COR-L47 (cell line): ENCODE measurements around the gene PLXND1.

ENCODE experiments used
- DNase-seq: peaks from one replicate; lab custom pipeline; 2025; lab: John Stamatoyannopoulos, UW

Gene PLXND1

GRCh38 chr3:129561619-129562248, 44.7 kb downstream of the PLXND1 start:
- no peak for DNase-seq

GRCh38 chr3:129560911-129561594, 45.4 kb downstream of the PLXND1 start:
- no peak for DNase-seq

DNA sequence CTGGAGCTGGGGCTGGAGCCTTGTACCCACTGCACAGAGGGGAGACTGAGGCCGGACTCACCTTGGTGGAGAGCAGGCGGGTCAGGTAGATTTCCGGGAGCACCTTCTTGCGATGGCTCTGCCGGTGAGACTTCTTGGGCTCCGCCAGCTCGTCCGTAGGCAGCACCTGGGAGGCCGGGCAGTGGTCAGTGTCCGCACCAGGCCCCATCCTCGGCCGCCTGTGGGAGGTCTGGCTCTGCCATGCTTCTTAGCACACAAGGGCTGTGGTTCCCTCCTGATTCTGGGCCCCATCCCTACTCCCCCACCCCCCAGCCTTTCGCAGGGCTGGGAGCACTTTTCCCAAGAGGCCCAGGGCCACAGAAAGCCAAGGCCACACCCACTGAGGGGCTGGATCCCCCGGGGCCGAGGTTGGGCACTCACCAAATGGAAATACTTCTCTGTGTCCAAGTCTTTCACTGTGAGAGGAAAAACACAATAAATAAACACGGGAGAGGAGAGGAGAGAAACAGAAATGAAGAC, 46.1 kb downstream of the PLXND1 start:
- DNase-seq = no peak

DNA sequence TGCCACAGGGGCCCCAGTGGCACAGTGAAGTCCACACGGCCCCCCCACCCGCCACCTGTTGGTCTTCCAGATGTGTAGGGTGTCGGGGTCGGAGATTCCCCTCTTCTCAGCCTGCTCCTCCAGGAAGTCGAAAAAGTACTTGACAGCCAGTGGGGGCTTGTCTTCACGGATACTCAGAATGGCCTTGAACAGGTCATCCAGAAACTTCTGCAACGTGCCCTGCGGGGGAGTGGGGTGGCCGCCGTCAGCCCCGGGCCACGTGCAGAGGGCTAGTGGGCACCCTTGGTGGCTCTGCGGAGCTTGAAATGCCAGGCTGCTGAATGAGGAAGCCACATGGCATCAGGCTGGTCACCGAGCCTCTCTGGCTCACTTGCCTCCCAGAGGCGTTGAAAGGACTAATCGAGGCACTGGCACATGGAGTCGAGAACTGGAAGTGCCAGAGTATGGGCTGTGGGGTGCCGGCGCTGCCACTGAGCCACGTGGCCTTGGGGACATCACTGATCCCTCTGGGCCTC, 46.9 kb downstream of the PLXND1 start:
- DNase-seq = no peak

DNA sequence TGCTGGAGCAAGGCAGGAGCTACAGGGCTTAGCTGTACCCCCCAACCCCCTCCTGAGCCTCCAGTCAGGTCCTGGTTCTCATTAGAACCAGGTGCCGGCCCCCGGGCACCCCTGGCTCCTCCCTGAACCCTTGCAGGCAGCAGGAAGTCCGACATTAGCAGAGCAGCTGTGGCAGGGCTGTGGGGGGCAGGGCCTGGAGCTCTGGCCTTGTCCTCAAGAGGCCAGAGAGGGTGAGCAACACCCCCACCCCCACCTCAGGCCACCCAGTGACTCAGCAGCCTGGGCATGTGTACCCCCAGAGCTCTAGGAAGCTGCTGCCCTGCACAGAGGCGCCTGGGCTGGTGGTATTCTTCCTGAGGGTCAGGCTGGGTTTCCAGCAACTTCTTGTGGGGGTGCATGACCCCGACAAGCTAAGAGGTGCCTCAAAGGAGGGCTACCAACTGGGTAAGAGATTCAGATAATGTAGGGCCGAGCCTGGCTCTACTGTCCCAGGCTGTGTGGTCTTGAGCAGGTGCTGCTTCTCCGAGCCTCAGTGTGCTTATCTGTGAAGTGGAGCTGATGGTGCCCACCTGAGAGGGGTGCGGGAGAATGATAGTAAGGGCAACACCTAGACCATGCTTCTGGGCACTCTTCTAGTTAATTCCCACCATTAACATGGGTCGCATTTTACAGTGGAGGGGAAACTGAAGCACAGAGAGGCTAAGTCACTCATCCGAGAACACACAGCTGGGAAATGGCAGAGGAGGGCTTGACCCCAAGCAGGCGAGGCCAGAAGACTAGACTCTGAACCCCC, 47.5 kb downstream of the PLXND1 start:
- no peak for DNase-seq

- no peak for DNase-seq
Measured at GRCh38 chr3:129558081-129558771, 48.2 kb downstream of the PLXND1 start.

GRCh38 chr3:129557548-129557894, 49.0 kb downstream of the PLXND1 start:
- DNase-seq = no peak

DNA sequence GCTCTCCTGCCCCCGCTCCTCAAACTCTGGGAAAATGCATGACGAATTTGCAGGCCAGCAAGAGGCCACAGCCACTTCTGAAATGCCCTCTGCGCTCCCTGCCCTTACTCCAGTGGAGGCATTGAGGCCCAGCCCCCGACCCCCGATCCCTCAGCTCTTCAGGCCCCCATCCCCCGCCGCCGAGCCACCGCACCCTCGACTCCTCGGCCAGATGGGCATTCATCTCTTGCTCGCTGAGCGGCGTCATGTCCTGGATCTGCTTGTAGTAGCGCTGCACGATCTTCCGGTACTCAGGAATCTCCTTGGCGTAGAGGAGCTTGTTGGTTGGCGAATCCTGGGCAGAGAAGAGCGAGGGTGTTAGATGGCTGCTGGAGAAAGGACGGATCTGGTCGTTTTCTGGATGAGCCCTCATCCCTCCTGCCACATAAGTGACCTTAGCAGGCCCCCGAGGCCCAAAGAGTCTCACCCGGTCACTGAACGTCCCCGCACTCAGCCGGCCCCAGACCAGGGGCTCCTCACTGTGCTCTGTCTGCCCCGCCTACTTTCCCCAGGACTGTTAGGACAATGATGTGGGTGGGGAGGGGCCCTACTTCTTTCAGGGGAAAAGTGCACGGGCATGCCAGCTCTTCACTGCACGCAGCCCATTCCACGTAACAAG, 49.5 kb downstream of the PLXND1 start:
- DNase-seq = no peak

DNA sequence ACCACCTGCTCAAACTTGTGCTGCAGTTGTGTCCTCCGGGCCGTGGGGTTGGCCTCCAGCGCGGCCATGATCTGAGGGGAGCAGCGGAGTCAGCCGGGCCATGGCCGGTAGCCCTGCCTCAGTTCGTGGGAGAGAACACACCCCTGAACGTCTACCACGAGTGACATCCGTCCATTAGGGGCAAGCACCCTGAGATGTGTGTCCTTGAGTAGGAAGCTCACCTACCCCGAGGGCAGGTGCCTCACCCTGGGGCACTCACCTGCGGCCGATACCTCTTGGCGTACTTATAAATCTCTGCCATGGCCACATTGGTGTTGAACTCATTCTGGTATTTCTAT, 50.1 kb downstream of the PLXND1 start:
- DNase-seq = no peak

DNA sequence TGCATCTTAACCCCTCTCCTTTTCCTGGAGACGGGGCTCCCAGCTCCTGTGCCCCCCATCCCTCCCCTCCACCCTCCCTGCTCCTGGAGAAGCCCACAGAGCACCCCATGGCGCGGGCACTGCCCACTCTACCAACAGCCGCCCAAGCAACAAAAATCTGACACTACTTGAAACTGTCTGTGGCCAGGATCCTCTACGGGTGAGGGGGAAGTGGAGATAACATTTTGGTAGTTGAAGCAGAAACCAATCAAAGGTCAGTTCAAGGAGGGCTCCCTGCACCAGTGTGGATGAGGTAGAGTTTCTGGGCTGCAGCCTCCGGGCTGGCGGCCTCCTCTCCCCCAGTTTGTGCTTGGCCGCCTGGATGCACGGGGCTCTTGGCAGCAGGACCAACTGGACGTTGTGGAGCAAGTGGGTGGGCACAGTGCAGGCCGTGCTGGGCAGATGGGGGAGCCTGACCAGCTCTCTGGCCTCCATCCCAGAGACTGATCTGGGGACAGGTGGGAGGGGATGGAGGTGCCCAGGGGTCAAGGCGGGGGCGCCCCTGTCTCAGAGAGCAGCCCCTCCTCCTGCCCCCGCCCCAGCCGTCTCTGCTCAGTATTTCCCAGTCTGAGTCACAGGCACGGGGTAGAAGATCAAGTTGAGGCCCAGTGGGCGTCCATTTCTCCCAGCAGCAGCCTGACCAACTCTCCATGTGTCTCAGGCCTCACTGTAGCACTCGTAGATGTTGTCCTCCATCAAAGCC, 50.7 kb downstream of the PLXND1 start:
- DNase-seq = no peak

DNA sequence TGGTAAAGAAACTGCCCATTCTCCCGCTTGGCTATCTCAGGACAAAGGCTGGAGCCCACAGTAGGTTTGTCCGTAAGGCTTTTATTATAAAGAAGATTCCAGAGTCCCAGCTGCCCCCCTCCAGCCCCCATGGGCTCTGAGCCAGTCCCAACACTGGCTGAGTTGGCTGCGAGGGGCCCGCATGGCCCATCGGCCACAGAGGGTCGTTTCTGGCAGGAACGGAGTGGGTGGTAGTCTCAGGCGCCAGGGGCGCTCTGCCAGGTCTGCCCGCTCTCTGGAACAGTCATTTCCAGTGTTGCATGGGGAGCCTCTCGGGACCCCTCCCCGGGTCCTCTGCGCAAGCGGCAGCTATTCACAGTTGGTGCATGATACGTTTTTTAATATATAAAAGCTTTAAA, 51.3 kb downstream of the PLXND1 start:
- no peak for DNase-seq

GRCh38 chr3:129554356-129555152, 51.9 kb downstream of the PLXND1 start:
- DNase-seq = no peak

DNA sequence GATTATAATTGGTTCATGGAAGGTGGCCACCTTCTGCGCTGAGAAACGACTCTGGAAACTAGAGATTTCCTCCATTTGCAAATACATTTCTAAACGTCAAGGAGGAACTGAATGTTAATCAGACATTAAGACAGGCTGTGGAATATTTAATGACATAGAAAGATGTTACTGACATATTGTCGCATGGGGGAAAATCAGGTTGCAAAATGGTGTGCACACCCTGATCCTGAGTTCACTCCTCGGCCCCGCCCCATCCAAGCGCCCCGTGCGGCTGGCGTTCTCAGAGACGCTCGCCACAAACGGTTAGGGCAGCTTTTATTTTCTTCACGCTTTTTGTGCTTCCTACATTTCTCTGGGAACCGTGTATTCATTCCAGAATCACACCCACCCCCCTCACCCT, 52.8 kb downstream of the PLXND1 start:
- no peak for DNase-seq

GRCh38 chr3:129553171-129553570, 53.3 kb downstream of the PLXND1 start:
- peak; percentile 77 for DNase-seq

DNA sequence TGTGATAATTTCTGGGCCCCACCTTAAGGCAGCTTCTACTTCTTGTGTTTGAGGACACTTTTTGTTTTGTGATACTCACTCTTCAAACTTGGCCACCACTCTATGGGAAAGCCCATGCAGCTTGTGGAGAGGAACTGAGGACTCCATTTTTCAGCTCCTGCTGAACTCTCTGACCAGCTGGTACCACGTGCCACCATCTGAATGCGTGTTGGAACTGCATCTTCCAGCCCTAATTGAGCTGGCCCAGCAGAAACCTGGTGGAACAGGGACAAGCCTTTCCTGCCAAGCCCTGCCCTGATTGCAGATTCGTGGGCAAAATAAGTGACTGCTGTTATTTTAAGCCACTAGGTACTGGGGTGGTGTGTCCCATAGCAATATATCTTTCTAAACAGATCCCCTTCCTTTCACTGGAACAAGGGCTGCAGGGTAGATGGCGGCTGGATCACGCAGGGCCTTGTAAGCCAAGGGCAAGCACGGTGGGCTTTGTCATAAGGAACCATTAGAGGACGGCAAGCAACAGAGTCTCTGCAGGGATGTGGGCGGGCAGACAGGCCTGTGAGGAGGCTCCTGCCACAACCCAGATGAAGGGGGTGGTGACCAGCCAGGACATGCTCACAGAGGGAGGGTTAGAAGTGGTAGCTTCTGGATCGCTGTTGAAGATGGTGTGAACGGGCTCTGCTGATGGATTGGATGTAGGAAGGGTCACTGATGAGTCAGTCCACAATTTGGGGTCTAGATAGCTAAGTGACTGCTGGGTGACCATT, 54.0 kb downstream of the PLXND1 start:
- DNase-seq = peak; percentile 13

- DNase-seq = no peak
Measured at GRCh38 chr3:129549805-129550204, 56.7 kb downstream of the PLXND1 start.

GRCh38 chr3:129549006-129549800, 57.3 kb downstream of the PLXND1 start:
- no peak for DNase-seq

- no peak for DNase-seq
Measured at GRCh38 chr3:129548104-129548965, 58.1 kb downstream of the PLXND1 start.
